ENCODE results near the gene TFIP11.
A peak's percentile ranks its signal among the peaks of the same experiment; 100 is the strongest.

The TFIP11 gene

GRCh38 chr22:26512149-26512793, at the start of gene TFIP11:
Gene TFIP11, minus strand, starts transcription at chr22:26512473. Its CDS starts 2,201 bp downstream, at chr22:26510272.
- no peak for TF ChIP-seq CTCF (IDR thresholded peaks at IDR 0.05; ENCODE audit: low read depth, low read length)
- peak within 1 kb of the TSS; percentile 95 to 100 for H3K4me3 ChIP-seq (replicated peaks in 1 of 2; ENCODE audit: low read depth in 2 of 2, low read length in 2 of 2)
- peak; percentile 90 to 92 for DNase-seq (ENCODE audit: low read depth in 2 of 2)

GRCh38 chr22:26561756-26562417, 49.6 kb upstream of the TFIP11 start:
- no peak for TF ChIP-seq CTCF (IDR thresholded peaks at IDR 0.05; ENCODE audit: low read depth, low read length)
- no peak for DNase-seq (ENCODE audit: low read depth in 2 of 2)

GRCh38 chr22:26559961-26560575, 47.8 kb upstream of the TFIP11 start:
- TF ChIP-seq CTCF (IDR thresholded peaks at IDR 0.05; ENCODE audit: low read depth, low read length), result no peak
- DNase-seq (ENCODE audit: low read depth in 2 of 2), result no peak
- H3K4me3 ChIP-seq (replicated peaks in 1 of 2; ENCODE audit: low read depth in 2 of 2, low read length in 2 of 2), result no peak overlapping the region

More at GRCh38 chr22:26561756-26562417, 49.6 kb upstream of the TFIP11 start:
- H3K4me3 ChIP-seq (replicated peaks in 1 of 2; ENCODE audit: low read depth in 2 of 2, low read length in 2 of 2), result no peak overlapping the region

GRCh38 chr22:26558248-26558895, 46.1 kb upstream of the TFIP11 start:
- TF ChIP-seq CTCF (IDR thresholded peaks at IDR 0.05; ENCODE audit: low read depth, low read length), result no peak
- peak; percentile 40 to 43 for DNase-seq (ENCODE audit: low read depth in 2 of 2)

GRCh38 chr22:26556904-26557303, 44.6 kb upstream of the TFIP11 start:
- no peak overlapping the region for H3K4me3 ChIP-seq (replicated peaks in 1 of 2; ENCODE audit: low read depth in 2 of 2, low read length in 2 of 2)
- no peak for DNase-seq (ENCODE audit: low read depth in 2 of 2)
- no peak for TF ChIP-seq CTCF (IDR thresholded peaks at IDR 0.05; ENCODE audit: low read depth, low read length)

More at GRCh38 chr22:26558248-26558895, 46.1 kb upstream of the TFIP11 start:
- H3K4me3 ChIP-seq (replicated peaks in 1 of 2; ENCODE audit: low read depth in 2 of 2, low read length in 2 of 2), result no peak overlapping the region

GRCh38 chr22:26555478-26555877, 43.2 kb upstream of the TFIP11 start:
- no peak for TF ChIP-seq CTCF (IDR thresholded peaks at IDR 0.05; ENCODE audit: low read depth, low read length)
- no peak overlapping the region for H3K4me3 ChIP-seq (replicated peaks in 1 of 2; ENCODE audit: low read depth in 2 of 2, low read length in 2 of 2)
- DNase-seq (ENCODE audit: low read depth in 2 of 2), result no peak

All from cardiac fibroblast (primary cell).